GM13976 (cell line): ENCODE results near the gene CEBPA.
A peak's percentile ranks its signal among the peaks of the same experiment; 100 is the strongest.

ENCODE experiments used
- DNase-seq: peaks from one replicate; pipeline ENCODE4 v3.0.0; 2012; ENCODE audit warnings: low spot score
- in situ Hi-C: fragments of 300-500 bp; cut with MboI; formaldehyde crosslinking; loops from one replicate; pipeline ENCODE4 v1.12.0; 2022; ENCODE audit warnings: low sequenced_read_pairs, mixed read lengths, inconsistent platforms; ENCODE audit not compliant: unreplicated experiment
- TF ChIP-seq, protein P1 (sequence below): IDR thresholded peaks from 2 replicates; pipeline ENCODE4 v1.5.1; 2012; ENCODE audit warnings: borderline replicate concordance, mild to moderate bottlenecking; ENCODE audit not compliant: insufficient read depth; ENCODE audit errors: extremely low read depth, missing control alignments, control extremely low read depth

Gene CEBPA

DNA sequence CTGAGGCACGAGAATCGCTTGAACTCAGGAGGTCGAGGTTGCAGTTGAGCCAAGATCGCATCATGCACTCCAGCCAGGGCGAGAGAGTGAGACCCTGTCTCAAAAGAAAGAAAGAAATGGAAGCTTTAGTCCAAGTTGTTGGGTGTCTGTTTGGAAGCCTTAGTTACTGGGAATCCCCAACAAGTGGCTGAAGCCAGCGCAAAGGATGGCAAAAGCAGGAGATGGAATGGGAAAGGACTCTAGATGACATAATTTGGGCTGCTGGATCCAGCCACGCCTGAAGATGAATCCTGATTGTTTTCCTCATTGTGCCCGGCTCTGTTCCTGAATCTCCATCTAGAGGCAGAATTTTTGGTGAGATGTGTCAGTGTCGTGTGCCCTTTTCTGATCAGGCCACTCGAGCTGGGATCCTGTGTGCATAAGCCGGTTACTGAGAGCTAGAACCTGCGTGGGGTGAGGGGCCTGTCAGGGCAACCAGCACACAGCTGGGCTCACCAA lies 18.1 kb downstream of the CEBPA start:
- in situ Hi-C loops = no loop called here
- DNase-seq = no peak
- TF ChIP-seq, protein P1, sequence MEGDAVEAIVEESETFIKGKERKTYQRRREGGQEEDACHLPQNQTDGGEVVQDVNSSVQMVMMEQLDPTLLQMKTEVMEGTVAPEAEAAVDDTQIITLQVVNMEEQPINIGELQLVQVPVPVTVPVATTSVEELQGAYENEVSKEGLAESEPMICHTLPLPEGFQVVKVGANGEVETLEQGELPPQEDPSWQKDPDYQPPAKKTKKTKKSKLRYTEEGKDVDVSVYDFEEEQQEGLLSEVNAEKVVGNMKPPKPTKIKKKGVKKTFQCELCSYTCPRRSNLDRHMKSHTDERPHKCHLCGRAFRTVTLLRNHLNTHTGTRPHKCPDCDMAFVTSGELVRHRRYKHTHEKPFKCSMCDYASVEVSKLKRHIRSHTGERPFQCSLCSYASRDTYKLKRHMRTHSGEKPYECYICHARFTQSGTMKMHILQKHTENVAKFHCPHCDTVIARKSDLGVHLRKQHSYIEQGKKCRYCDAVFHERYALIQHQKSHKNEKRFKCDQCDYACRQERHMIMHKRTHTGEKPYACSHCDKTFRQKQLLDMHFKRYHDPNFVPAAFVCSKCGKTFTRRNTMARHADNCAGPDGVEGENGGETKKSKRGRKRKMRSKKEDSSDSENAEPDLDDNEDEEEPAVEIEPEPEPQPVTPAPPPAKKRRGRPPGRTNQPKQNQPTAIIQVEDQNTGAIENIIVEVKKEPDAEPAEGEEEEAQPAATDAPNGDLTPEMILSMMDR = no peak

DNA sequence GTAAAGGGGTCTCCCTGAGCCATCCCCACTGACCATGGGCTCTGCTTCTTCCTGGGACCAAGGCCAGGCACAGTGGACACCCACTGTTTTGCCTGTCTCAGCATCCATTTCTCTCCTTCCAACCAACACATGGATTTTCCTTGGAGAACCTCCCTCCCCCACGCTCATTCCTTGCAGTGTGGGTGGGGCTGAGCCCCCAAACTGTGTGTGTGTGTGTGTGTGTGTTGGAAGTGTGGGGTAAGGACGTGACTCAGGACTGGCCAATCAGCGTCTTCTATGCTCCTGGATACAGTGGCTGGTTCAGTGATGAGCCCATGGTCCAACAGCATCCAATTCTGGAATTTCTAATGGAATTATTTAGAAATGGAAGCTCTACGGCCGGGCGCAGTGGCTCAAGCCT lies 18.7 kb downstream of the CEBPA start:
- in situ Hi-C loops = no loop called here
- TF ChIP-seq, protein P1 = no peak

DNA sequence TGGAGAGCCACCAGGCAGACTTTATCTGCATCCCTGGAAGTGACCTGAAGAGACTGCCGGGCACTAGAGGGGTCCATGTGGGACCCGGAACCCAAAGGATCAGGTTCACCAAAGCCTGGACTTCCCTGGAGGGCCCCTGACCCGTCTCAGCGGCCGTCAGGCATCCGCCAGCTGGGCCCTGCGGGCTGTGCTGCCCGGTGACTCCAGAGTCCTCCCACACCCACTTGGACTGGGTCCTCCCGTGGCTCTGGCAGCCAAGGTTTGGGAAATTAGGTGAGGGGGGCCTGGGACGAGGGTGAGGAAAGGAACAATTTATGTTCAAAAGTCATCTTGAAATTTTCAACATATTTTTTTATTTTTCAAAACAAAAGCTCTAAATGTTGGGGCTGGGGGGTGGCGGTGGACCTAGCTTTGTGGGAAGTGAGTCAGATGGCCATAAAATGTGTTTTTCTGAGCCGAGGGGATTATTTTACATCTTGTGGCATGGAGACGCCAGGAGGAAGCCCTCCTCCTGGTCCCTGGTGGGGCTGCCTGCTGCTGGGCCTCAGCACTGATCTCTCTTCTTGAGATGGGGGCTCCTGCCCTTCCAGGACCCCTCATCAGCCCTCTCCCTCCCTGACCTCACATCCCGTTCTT lies 20.2 kb downstream of the CEBPA start:
- TF ChIP-seq, protein P1 = no peak
- in situ Hi-C loops = no loop called here
- no peak for DNase-seq

More for the DNA sequence above, 18.7 kb downstream of the CEBPA start:
- no peak for DNase-seq

DNA sequence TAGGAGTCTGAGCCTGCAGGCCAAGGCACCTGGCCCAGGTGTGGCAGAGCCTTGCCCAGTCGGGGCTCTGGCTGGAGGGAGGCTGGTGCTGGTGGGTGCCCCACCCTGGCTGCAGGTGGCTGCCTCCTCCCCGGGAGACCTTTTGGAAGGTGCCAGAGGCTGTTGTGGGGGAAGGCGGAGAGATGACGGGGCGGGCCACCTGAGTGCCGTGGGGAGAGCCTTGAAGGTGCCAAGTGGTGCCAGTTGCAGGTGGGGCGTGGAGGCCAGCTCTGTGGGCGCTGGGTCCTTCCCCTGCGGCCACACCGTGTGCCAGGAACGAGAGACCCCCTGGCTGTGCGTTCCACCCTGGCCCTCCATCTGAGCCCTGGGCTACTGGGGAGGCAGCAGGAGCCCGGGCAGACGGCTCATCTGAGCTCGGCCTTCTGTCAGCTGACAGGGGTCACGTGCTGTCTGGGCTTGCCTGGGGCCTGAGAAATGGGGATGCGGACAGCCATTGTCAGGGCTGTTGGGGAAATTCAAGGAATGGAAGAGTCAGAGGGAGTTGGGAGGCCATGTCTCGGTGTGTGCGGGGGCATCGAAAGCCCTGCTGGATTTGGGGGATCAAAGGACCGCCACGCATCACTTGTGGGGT lies 20.9 kb downstream of the CEBPA start:
- DNase-seq = no peak
- TF ChIP-seq, protein P1 = no peak
- in situ Hi-C loops = no loop called here

DNA sequence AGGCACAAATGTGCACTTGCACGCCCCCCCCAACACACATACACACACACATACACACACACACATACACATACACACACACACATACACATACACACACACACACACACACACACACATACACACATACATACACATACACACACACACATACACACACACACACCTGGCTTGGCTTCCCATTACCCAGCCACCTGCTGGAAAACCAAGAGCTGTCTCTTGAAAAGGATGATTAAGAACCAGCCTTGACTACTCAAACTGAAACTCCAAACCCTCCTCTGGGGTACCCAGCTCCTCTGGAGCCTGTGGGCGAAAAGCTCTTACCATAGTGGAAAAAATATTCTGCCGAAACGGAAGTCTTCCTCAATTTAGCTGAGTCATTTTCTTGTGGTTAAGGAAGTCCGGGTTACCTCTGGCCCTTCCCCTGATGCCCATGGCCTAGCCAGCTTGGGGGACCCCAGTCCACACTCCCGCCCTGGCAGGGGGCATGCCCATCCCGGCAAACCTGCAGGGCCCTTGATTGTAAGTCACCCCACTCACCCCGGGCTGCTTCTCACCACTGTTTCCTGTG lies 21.9 kb downstream of the CEBPA start:
- DNase-seq = peak; percentile 80
- in situ Hi-C loops = no loop called here
- TF ChIP-seq, protein P1 = no peak

DNA sequence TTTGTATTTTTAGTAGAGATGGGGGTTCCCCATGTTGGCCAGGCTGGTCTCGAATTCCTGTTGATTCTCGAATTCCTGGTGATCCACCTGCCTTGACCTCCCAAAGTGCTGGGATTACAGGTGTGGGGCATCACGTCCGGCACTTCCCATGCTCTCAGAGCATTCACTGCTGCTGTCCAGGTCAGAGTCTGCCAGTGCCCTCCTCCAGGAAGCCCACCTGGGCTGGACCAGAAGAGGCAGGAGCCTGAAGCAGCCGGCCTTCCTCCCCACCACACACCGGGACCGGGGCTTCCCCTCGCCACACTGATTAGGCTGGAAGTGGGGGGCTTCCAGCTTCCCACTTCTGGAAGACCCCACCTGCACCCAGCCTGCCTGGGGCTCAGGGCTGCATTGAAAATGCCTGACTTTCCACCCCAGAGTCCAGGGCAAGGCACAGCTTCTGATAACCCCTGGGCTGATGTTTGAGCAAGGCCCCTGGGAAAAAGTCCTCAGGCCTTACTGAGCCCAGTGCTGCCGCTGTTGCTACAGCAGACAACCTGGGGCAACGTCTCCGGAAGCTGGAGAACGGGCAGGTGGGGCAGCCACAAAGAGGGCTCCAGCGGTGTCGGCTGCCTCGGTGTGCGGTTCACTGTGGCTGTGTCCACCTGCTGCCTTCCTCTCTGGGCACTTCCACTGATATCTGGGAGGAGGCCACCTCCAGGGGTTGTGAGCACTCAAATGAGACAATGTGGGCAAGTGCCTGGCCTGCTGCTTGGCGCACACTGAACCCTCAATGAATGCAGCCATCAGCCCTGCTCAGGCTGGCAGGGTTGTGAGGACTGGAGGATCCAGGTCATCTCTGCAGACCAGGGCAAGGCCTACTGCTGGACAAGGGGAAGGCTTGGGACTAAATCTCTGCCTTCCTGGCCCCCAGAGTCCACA lies 22.6 kb downstream of the CEBPA start:
- DNase-seq = no peak
- in situ Hi-C loops = no loop called here
- TF ChIP-seq, protein P1 = no peak
